A549 treated with CORT108297 at 1 μM for 4 hours (cell line): ENCODE measurements around the gene MSANTD4. TPM values are rescaled to one million over a fixed set of nuclear protein-coding genes. Genes with fewer than 3 reads are reported as not detected.

Experiments used
- total RNA-seq: library from RNA; stranded (reverse); fragments of 200-300 nt; extraction: Qiagen RNA extraction; gene quantifications from 5 replicates; pipeline ENCODE4 v1.2.3, GENCODE V29; 2022

MSANTD4 gene
- total RNA-seq = 8.0 to 12.5 TPM (median 8.5 TPM) in 5 replicates

DNA sequence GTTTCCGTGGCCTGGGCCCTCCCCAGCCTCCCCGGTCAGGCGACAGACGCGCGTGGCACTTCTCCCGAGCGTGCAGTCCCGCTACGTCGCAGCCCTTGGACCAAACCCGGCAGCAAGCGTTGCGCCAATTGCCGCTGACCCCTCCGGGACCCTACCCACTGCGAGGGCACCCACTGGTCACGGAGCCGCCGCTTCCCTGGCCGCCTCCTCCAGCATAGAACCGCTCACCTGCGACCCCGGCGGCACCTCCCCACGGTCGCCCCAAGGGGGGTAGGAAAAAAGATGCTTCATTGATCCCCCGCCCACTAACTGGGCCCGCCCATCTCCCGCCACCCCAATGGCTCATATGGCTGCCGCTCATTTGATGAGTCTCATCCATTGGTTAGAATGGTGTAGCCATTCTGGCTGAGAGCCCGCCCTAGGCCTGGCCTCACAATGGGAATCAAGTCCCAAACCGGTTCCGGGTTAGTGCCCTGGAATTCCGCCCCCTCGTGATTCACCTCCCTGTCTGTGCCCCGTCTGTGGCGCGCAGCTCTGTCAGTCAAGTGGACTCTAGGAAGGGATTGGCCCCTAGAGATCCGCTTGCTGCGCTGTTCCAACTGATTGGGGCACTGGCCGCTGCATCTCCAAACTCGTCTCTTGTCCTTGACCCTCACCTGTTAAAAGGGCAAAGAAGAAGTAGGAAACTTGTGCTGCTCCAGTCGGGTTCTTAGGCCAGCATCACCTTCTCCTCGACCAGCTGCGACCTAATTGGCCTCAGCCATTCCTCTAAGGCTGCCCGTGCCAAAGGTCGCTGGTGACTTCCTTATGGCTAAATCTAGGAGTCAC is at the start of gene MSANTD4:
TSS of gene MSANTD4 (minus strand) at position 274 of the 828 bp plus-strand sequence. CDS start 11,323 bp downstream, outside the sequence.

Other genes starting within 250 kb of the MSANTD4 start
- gene KBTBD3, start 55.1 kb upstream of the MSANTD4 start, total RNA-seq = 1.1 to 1.6 TPM (median 1.3 TPM) in 5 replicates
- gene AASDHPPT, start 55.4 kb upstream of the MSANTD4 start, total RNA-seq = 30.5 to 36.2 TPM (median 32.7 TPM) in 5 replicates